NCI-H146 treated with DMSO at 0.1 percent for 48 hours (cell line): ENCODE results near the gene CEP68.
"Not testable (repeated sequence)": the region's sequence is repeated elsewhere in the genome, so short reads cannot be mapped to it uniquely, and the experiment has no call there.

Source experiments
- DNase-seq: peaks from one replicate; lab custom pipeline; 2025; ENCODE audit not compliant: unreplicated experiment; lab: John Stamatoyannopoulos, UW

Gene CEP68

GRCh38 chr2:65030476-65031332 lies 25.5 kb upstream of the CEP68 start:
- no peak for DNase-seq

- DNase-seq = peak; percentile 51
Observed at GRCh38 chr2:65031341-65032018, 24.7 kb upstream of the CEP68 start.

GRCh38 chr2:65032019-65032975 lies 23.9 kb upstream of the CEP68 start:
- no peak for DNase-seq

- DNase-seq = no peak
Observed at GRCh38 chr2:65033178-65033577, 23.0 kb upstream of the CEP68 start.

DNA sequence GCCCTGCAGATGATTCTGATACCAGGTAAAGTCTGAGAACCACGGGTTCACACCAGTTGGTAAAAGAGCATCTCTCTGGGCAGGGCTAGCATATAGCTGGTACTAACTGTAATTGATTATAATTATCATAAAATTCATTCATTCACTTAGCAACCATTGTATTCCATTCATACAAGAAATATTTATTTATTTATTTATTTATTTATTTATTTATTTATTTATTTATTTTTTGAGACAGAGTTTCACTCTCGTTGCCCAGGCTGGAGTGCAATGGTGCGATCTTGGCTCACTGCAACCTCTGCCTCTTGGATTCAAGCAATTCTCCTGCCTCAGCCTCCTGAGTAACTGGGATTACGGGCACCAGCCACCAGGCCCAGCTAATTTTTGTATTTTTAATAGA lies 22.5 kb upstream of the CEP68 start:
- not testable (repeated sequence) for DNase-seq

DNA sequence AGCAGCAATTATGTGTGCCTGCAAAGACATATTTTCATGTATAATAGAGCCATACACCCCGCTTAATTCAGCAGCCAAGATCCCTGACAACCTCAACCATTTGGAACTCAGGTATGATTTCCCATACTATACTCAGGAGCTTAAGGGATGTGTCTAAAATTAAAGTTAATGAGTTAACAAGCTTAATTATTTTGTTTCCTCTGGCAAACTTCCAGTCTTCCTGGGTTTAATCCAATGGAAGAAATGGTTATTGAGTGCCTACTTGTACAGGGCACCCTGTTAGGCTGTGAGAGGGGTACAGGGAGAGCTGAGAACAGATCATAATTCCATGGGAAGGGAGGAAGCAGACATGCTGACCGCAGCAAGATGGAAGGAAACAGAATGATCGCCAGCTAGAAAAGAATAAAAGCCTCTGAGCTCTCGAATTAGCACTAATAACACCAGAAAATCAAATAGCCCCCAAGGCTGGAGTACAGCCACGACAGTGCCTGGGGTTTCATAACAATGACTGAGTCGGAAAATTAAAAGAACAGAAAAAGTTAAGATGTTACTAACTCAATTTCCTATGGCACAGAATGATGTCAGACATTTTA lies 20.8 kb upstream of the CEP68 start:
- peak; percentile 36 for DNase-seq

GRCh38 chr2:65037178-65037577 lies 19.0 kb upstream of the CEP68 start:
- no peak for DNase-seq

- no peak for DNase-seq
Observed at GRCh38 chr2:65039640-65040039, 16.6 kb upstream of the CEP68 start.

- DNase-seq = peak; percentile 69
Observed at GRCh38 chr2:65040400-65041261, 15.6 kb upstream of the CEP68 start.

GRCh38 chr2:65043001-65043400 lies 13.2 kb upstream of the CEP68 start:
- no peak for DNase-seq

GRCh38 chr2:65044097-65044735 lies 12.0 kb upstream of the CEP68 start:
- DNase-seq = no peak

GRCh38 chr2:65045651-65046050 lies 10.6 kb upstream of the CEP68 start:
- DNase-seq = no peak

- DNase-seq = no peak
Observed at GRCh38 chr2:65046633-65047407, 9.4 kb upstream of the CEP68 start.

DNA sequence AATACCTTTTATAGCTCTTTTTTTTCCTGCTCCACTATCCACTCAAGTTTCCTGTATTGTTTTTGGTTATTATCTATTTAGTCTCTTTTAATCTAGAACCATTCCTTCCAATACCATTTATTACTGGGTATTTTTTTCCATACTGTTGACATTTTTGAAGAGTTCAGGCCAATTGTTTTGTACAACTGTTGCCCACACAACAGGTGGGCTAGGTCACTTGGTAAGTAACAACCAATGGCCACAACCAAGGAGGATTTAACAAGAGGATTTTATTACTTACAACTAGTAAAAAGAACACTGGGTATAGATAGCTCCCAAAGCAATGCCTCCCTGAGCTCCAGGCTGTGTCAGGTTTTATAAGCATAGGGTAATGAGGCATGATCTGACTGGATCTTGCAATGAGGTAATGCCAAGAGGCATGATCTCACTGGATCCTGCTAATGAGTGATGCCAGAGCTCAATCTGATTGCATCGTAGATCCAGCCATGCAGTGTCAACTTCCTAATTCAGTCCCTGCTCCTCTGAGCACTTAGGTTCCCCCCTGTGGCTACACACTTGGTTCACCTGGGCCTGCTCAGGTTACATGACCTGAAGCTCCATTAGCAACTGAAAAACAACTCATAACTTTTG lies 7.1 kb upstream of the CEP68 start:
- peak; percentile 43 for DNase-seq

- DNase-seq = no peak
Observed at GRCh38 chr2:65050931-65051330, 5.3 kb upstream of the CEP68 start.

GRCh38 chr2:65053199-65053598 lies 3.0 kb upstream of the CEP68 start:
- no peak for DNase-seq

DNA sequence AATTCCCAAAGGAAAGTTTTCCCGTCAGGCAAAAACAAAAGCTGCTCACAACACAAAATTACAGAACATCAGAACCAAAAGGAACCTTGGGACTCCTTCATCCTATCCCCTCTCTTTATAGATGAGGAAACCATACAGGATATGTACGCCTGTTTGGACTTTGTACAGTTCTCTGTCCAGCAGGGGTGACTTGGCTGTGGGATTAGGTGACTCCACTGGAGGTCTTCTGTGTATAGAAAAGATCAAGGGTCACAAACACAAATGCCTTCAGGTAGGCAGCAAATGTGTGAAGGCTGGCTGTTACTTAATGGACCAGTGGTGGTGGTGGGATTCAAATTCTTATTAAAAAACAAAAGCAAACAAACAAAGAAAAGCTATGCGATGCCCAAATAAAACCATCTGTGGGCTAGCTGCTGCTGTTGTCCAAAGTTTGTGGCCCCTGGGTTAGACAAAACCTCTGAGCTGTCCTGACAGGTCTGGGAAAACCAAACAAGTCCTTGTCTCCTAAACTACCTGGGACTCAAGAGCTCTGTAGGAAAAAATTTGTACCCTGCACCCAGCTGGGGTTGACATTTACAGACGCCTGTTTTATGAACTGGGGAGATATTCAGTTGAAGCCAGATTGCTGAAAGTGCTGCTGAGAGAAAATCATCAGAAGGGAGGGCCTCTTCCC lies 1.3 kb upstream of the CEP68 start:
- DNase-seq = no peak
